Endothelial cell of umbilical vein (primary cell): ENCODE results near the gene TIPARP.

ENCODE experiments used
- EZH2 ChIP-seq: IDR thresholded peaks from 2 replicates; pipeline ENCODE4 v1.6.1; 2012; ENCODE audit warnings: borderline replicate concordance, low read depth, mild to moderate bottlenecking, moderate library complexity, low read length, inconsistent platforms; ENCODE audit not compliant: severe bottlenecking
- POLR2A ChIP-seq: IDR thresholded peaks from 2 replicates; pipeline ENCODE4 v1.6.1; 2012; ENCODE audit warnings: low read depth, mild to moderate bottlenecking, control low read depth, low read length
- TF ChIP-seq, protein P1 (sequence below), 2 donors: IDR thresholded peaks; 1 replicate in 1 of 2; 2 replicates in 1 of 2; pipeline ENCODE4 v1.5.1; 2011; ENCODE audit warnings: low read length in 2 of 2, mild to moderate bottlenecking in 2 of 2, moderate library complexity in 2 of 2, control low read depth in 1 of 2, inconsistent platforms in 1 of 2, low read depth in 1 of 2; ENCODE audit not compliant: insufficient read depth in 1 of 2; ENCODE audit errors: extremely low read depth in 1 of 2

DNA sequence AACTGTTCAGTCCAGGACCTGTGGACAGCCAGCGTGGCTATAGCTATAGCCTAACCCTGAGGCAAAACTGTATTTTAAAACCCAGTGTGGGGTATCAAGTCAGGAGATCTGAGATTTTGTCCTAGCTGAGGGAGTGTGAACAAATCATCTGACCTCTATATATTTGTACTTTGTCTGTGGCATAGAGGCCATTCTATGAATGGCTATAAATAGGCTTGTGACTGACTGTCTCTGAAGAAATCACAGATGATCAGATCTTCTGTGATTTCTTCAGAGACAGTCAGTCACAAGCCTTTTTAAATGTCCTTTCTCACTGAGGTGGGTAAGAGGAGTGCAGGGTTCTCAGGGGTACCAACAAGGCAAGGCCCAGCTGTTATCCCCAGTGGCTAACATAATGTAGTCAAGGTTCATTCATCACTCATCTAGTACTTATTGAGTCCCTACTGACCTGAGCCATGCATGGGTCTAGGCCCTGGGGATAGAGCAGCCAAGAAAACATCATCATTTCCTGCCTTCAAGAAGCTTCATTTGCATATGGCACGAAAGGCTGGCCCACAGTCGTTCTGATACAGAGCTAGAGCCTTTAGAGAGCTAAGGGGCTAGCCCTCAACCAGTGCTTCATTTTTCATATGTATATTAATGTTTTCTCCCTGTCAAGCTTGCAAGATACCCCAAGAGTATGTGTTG, 53.3 kb downstream of the TIPARP start:
- TF ChIP-seq, protein P1, sequence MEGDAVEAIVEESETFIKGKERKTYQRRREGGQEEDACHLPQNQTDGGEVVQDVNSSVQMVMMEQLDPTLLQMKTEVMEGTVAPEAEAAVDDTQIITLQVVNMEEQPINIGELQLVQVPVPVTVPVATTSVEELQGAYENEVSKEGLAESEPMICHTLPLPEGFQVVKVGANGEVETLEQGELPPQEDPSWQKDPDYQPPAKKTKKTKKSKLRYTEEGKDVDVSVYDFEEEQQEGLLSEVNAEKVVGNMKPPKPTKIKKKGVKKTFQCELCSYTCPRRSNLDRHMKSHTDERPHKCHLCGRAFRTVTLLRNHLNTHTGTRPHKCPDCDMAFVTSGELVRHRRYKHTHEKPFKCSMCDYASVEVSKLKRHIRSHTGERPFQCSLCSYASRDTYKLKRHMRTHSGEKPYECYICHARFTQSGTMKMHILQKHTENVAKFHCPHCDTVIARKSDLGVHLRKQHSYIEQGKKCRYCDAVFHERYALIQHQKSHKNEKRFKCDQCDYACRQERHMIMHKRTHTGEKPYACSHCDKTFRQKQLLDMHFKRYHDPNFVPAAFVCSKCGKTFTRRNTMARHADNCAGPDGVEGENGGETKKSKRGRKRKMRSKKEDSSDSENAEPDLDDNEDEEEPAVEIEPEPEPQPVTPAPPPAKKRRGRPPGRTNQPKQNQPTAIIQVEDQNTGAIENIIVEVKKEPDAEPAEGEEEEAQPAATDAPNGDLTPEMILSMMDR (IDR thresholded peaks at IDR 0.05; ENCODE audit: extremely low read depth in 1 of 2, insufficient read depth in 1 of 2, low read depth in 1 of 2, low read length in 2 of 2), result no peak
- TF ChIP-seq POLR2A (no peak), EZH2 (no peak)
